Measurements from ENCODE around the gene SVOP. TPM values are rescaled to one million over a fixed set of nuclear protein-coding genes. Genes with fewer than 3 reads are reported as not detected.

SVOP gene
- total RNA-seq, 6 experiments from 2014 or later, result not detected

DNA sequence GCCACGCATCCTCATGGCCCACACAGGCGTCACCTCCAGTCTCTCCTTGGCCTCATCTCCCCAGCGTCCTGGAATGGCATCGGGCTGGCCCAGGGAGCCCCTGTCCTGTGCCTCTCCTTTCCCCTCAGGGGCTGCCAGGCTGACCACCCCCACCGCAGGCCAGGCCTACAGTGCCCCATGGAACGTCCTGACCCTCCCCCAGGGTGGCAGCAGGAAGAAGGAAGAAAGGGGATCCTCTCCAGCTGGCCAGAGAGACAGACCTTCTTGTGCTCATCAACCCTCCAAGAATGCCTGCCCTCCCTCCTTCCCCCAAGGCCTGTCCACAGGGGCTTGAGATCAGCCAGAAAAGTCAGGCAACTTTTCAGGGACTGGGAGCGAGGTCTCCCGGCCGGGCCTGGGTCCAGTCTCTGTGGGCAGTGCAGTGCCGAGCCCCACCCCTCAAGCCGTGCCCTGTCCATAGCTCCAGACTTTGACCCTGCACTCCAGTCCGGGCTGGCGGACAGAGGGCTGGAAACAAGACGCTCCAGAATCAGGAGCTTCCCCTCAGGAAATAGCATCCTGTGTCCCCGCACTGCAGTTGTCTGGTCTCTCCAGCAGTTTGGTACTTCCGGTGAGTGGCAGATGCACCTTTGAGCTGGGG lies 141.1 kb downstream of the SVOP start, which contains the start of gene DAO:
TSS of gene DAO (plus strand) at position 478 of the 640 bp plus-strand sequence. CDS start 4,915 bp downstream, outside the sequence.
- ATAC-seq, result peak; percentile 90 to 98 (median 95)
- H3K4me1 ChIP-seq, result peaks cover 0 to 14% (median 4%) of the 10 kb centered on the region in 4 donors
- peak within 1 kb of the TSS in 2 of 3 donors; percentile 77 to 80 for H3K27ac ChIP-seq
- peak; percentile 77 to 92 (median 88) for DNase-seq
- peak; percentile 64 for TF ChIP-seq POLR2A (IDR thresholded peaks at IDR 0.05)
- TF ChIP-seq, protein P1, sequence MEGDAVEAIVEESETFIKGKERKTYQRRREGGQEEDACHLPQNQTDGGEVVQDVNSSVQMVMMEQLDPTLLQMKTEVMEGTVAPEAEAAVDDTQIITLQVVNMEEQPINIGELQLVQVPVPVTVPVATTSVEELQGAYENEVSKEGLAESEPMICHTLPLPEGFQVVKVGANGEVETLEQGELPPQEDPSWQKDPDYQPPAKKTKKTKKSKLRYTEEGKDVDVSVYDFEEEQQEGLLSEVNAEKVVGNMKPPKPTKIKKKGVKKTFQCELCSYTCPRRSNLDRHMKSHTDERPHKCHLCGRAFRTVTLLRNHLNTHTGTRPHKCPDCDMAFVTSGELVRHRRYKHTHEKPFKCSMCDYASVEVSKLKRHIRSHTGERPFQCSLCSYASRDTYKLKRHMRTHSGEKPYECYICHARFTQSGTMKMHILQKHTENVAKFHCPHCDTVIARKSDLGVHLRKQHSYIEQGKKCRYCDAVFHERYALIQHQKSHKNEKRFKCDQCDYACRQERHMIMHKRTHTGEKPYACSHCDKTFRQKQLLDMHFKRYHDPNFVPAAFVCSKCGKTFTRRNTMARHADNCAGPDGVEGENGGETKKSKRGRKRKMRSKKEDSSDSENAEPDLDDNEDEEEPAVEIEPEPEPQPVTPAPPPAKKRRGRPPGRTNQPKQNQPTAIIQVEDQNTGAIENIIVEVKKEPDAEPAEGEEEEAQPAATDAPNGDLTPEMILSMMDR (IDR thresholded peaks at IDR 0.05), result no peak
- H3K27me3 ChIP-seq, result no peaks in the 10 kb centered on the region
- intact Hi-C loops (cut with DNase I), result no loop called here
- WGBS (ENCODE audit: insufficient coverage, low coverage, low lambda C conversion rate, missing lambda C conversion rate), result 15% methylated on average over 4 of the region's 16 CpGs
- H3K4me3 ChIP-seq, result peak within 1 kb of the TSS; percentile 30 to 59 (median 47)
- H3K9me3 ChIP-seq, result no peaks in the 10 kb centered on the region
- no peaks in the 10 kb centered on the region for H3K36me3 ChIP-seq

DNA sequence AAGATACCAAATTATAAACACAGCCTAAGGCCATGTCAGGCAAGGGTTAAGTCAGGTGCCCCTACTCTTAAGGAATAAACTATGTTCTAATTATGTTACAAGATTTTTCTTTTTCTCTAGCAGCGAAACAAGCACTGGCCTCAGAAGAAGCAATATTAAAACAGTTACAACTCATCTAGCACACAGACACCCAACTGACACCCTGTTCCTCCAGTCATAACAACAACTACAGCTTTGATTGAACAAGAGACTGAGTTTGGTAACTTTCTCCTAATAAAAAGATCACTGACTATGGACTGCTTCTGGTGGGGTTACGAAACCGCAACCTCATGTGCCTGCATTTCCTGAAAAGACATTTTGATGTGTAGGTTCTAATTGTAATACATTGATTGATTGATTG lies 144.3 kb downstream of the SVOP start:
- TF ChIP-seq, protein P1 (IDR thresholded peaks at IDR 0.05), result no peak
- TF ChIP-seq POLR2A (IDR thresholded peaks at IDR 0.05), result no peak
- 88% methylated on average over 3 of the region's 3 CpGs for WGBS (ENCODE audit: insufficient coverage, low coverage, low lambda C conversion rate, missing lambda C conversion rate)
- ATAC-seq, result no peak
- no peaks in the 10 kb centered on the region for H3K9me3 ChIP-seq
- no peaks in the 10 kb centered on the region for H3K27me3 ChIP-seq
- no peak for DNase-seq
- no peak overlapping the region for H3K4me3 ChIP-seq
- intact Hi-C loops (cut with DNase I), result no loop called here
- H3K27ac ChIP-seq, result no peak overlapping the region
- H3K4me1 ChIP-seq, result peaks cover 0 to 10% (median 3%) of the 10 kb centered on the region in 4 donors
- no peaks in the 10 kb centered on the region for H3K36me3 ChIP-seq

DNA sequence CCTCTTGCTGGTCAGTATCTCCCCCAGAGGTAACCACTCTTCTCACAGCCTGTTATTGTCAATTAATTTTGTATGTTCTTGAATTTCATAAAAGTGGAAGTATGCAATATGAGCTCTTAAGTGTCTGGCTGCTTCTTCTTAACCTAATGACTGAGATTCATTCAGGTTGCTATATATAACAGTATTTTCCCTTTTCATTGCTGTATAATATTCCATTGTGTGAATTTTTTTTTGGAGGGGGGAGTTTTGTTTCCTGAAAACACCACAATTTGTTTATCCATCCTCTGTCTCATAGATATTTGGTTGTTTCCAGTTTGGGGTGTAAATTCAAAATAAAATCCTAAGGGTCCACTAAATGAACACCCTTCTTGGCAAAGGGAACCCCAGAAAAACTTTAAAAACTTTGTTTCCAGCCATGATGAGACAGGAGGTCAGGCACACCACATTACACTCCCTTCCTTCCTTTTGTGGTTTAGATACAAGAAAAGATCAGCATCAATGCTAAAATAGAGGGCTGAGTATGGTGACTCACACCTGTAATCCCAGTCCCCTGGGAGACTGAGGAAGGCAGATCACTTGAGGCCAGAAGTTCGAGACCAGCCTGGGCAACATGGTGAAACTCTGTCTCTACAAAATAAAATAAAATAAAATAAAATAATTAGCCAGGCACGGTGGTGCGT lies 145.0 kb downstream of the SVOP start:
- H3K9me3 ChIP-seq, result no peaks in the 10 kb centered on the region
- intact Hi-C loops (cut with DNase I), result no loop called here
- DNase-seq, result no peak
- H3K36me3 ChIP-seq, result no peaks in the 10 kb centered on the region
- TF ChIP-seq, protein P1 (IDR thresholded peaks at IDR 0.05), result no peak
- no peak for TF ChIP-seq POLR2A (IDR thresholded peaks at IDR 0.05)
- H3K27me3 ChIP-seq, result no peaks in the 10 kb centered on the region
- WGBS (ENCODE audit: insufficient coverage, low coverage, low lambda C conversion rate, missing lambda C conversion rate), result 70% methylated on average over 2 of the region's 3 CpGs
- H3K27ac ChIP-seq, result no peak overlapping the region
- no peak overlapping the region for H3K4me3 ChIP-seq
- H3K4me1 ChIP-seq, result peaks cover 0 to 16% (median 3%) of the 10 kb centered on the region in 4 donors
- ATAC-seq, result no peak

DNA sequence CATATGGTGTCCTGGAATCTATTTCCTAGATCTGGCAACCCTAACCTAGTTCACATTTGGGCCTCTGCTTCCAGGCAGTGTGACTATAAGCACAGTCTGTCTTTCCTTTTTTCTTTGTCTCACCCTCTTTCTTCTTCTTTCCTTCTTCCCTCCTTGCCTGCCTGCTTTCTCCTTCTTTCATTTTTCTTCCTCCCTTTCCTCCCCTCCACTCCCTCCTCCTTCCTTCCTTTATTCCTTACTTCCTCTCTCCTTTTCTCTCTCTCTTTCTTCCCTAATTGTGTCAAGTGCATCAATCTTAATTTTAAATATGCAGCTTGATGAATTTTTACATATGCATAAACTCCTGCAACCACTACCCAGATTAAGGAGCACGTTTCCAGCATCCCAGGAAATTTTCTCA lies 145.6 kb downstream of the SVOP start:
- Histone ChIP-seq H3K36me3 (no peaks in the 10 kb centered on the region), H3K9me3 (no peaks in the 10 kb centered on the region), H3K4me3 (no peak overlapping the region), H3K4me1 (peaks cover 0 to 17% (median 3%) of the 10 kb centered on the region in 4 donors), H3K27me3 (no peaks in the 10 kb centered on the region), H3K27ac (no peak overlapping the region)
- ATAC-seq, result no peak
- WGBS (ENCODE audit: insufficient coverage, low coverage, low lambda C conversion rate, missing lambda C conversion rate), result 83% methylated on average over 1 of the region's 1 CpG
- TF ChIP-seq POLR2A (IDR thresholded peaks at IDR 0.05), result no peak
- TF ChIP-seq, protein P1 (IDR thresholded peaks at IDR 0.05), result no peak
- DNase-seq, result no peak
- intact Hi-C loops (cut with DNase I), result no loop called here
